ENCODE results near the gene SORCS2.

The SORCS2 gene

GRCh38 chr4:7360806-7361205 lies 168.5 kb downstream of the SORCS2 start:
- no peak for TF ChIP-seq EZH2phosphoT487 (IDR thresholded peaks at IDR 0.05; ENCODE audit: borderline replicate concordance, low read length)
- TF ChIP-seq CTCF (IDR thresholded peaks at IDR 0.05; ENCODE audit: low read depth, low read length, poor library complexity, severe bottlenecking): no peak
- no peaks in the 10 kb centered on the region; the same call in 1 of the 2 replicates for H3K9me3 ChIP-seq (ENCODE audit: control insufficient read depth, insufficient read depth, low read length)
- H3K4me1 ChIP-seq (ENCODE audit: control insufficient read depth, low read length): peaks cover 22% of the 10 kb centered on the region
- H3K27ac ChIP-seq (ENCODE audit: low read depth, low read length): no peak overlapping the region
- H3F3A ChIP-seq (ENCODE audit: control insufficient read depth, insufficient read depth): no peaks in the 10 kb centered on the region
- no peak overlapping the region for H3K4me2 ChIP-seq (ENCODE audit: low read length)
- no peaks in the 10 kb centered on the region for H3K9me2 ChIP-seq (replicated peaks; ENCODE audit: control insufficient read depth, low read length)
- H4K20me1 ChIP-seq (ENCODE audit: control insufficient read depth, insufficient read depth, low read depth, low read length): no peaks in the 10 kb centered on the region
- H3K79me2 ChIP-seq (ENCODE audit: control insufficient read depth, low read length): no peaks in the 10 kb centered on the region
- H3K36me3 ChIP-seq (ENCODE audit: control insufficient read depth, low read length): no peaks in the 10 kb centered on the region
- H3K27me3 ChIP-seq (ENCODE audit: control insufficient read depth, low read length): no peaks in the 10 kb centered on the region
- no peak overlapping the region for H3K4me3 ChIP-seq (ENCODE audit: low read length)

GRCh38 chr4:7361280-7361895 lies 169.1 kb downstream of the SORCS2 start:
- Histone ChIP-seq H3K4me2 (ENCODE audit: low read length) (no peak overlapping the region), H3K9me3 (ENCODE audit: control insufficient read depth, insufficient read depth, low read length) (no peaks in the 10 kb centered on the region; the same call in 1 of the 2 replicates), H3K27ac (ENCODE audit: low read depth, low read length) (no peak overlapping the region), H3K36me3 (ENCODE audit: control insufficient read depth, low read length) (no peaks in the 10 kb centered on the region), H3K4me3 (ENCODE audit: low read length) (no peak overlapping the region), H4K20me1 (ENCODE audit: control insufficient read depth, insufficient read depth, low read depth, low read length) (no peaks in the 10 kb centered on the region), H3K79me2 (ENCODE audit: control insufficient read depth, low read length) (no peaks in the 10 kb centered on the region), H3K4me1 (ENCODE audit: control insufficient read depth, low read length) (peaks cover 18% of the 10 kb centered on the region), H3F3A (ENCODE audit: control insufficient read depth, insufficient read depth) (no peaks in the 10 kb centered on the region), H3K27me3 (ENCODE audit: control insufficient read depth, low read length) (no peaks in the 10 kb centered on the region), H3K9me2 (replicated peaks; ENCODE audit: control insufficient read depth, low read length) (no peaks in the 10 kb centered on the region)
- no peak for TF ChIP-seq CTCF (IDR thresholded peaks at IDR 0.05; ENCODE audit: low read depth, low read length, poor library complexity, severe bottlenecking)
- TF ChIP-seq EZH2phosphoT487 (IDR thresholded peaks at IDR 0.05; ENCODE audit: borderline replicate concordance, low read length): no peak

GRCh38 chr4:7362341-7362740 lies 170.0 kb downstream of the SORCS2 start:
- H3K4me2 ChIP-seq (ENCODE audit: low read length): no peak overlapping the region
- no peaks in the 10 kb centered on the region for H3K36me3 ChIP-seq (ENCODE audit: control insufficient read depth, low read length)
- H3F3A ChIP-seq (ENCODE audit: control insufficient read depth, insufficient read depth): no peaks in the 10 kb centered on the region
- TF ChIP-seq EZH2phosphoT487 (IDR thresholded peaks at IDR 0.05; ENCODE audit: borderline replicate concordance, low read length) (no peak), CTCF (IDR thresholded peaks at IDR 0.05; ENCODE audit: low read depth, low read length, poor library complexity, severe bottlenecking) (no peak)
- H3K4me1 ChIP-seq (ENCODE audit: control insufficient read depth, low read length): peaks cover 15% of the 10 kb centered on the region
- H3K4me3 ChIP-seq (ENCODE audit: low read length): no peak overlapping the region
- no peak overlapping the region for H3K27ac ChIP-seq (ENCODE audit: low read depth, low read length)
- no peaks in the 10 kb centered on the region for H3K79me2 ChIP-seq (ENCODE audit: control insufficient read depth, low read length)
- no peaks in the 10 kb centered on the region; the same call in 1 of the 2 replicates for H3K9me3 ChIP-seq (ENCODE audit: control insufficient read depth, insufficient read depth, low read length)
- H3K27me3 ChIP-seq (ENCODE audit: control insufficient read depth, low read length): no peaks in the 10 kb centered on the region
- no peaks in the 10 kb centered on the region for H3K9me2 ChIP-seq (replicated peaks; ENCODE audit: control insufficient read depth, low read length)
- no peaks in the 10 kb centered on the region for H4K20me1 ChIP-seq (ENCODE audit: control insufficient read depth, insufficient read depth, low read depth, low read length)

Data from DOHH2 (cell line).